ENCODE data around the gene PKD2L1. TPM values are rescaled to one million over a fixed set of nuclear protein-coding genes. Genes with fewer than 3 reads are reported as not detected.

Gene PKD2L1
- total RNA-seq, 1 donor from 2014 or later, result not detected

- Histone ChIP-seq H3K4me1 (ENCODE audit: insufficient read depth, low read length) (peaks cover 35% of the 10 kb centered on the region), H2AFZ (ENCODE audit: low read depth, low read length) (no peak overlapping the region), H3K27me3 (ENCODE audit: insufficient read depth, low read length) (no peaks in the 10 kb centered on the region), H3K36me3 (ENCODE audit: insufficient read depth, low read length) (peaks cover 32% of the 10 kb centered on the region), H3K9me3 (ENCODE audit: insufficient read depth, low read depth, low read length) (no peaks in the 10 kb centered on the region), H3K9ac (ENCODE audit: low read length) (no peak overlapping the region), H3K79me2 (ENCODE audit: insufficient read depth, low read length) (no peaks in the 10 kb centered on the region), H4K20me1 (ENCODE audit: insufficient read depth, low read length) (peaks cover 33% of the 10 kb centered on the region), H3K4me3 (ENCODE audit: insufficient read depth, low read depth, low read length) (no peak overlapping the region), H3K4me2 (ENCODE audit: low read length) (no peak overlapping the region), H3K27ac (ENCODE audit: low read depth, low read length) (no peak overlapping the region)
- Mint-ChIP-seq H3K27me3 (ENCODE audit: low read depth, unreplicated experiment) (no peaks in the 10 kb centered on the region), H3K4me3 (ENCODE audit: unreplicated experiment) (peak overlapping the region; percentile 21), H3K4me1 (ENCODE audit: low read depth, unreplicated experiment) (peaks cover 57% of the 10 kb centered on the region), H3K36me3 (ENCODE audit: low read depth, unreplicated experiment) (peaks cover 19% of the 10 kb centered on the region), H3K27ac (ENCODE audit: unreplicated experiment) (peak overlapping the region; percentile 89), H3K9me3 (ENCODE audit: unreplicated experiment) (no peaks in the 10 kb centered on the region)
- DNase-seq (ENCODE audit: low read depth), result peak; percentile 23
- no peak for TF ChIP-seq EZH2 (IDR thresholded peaks at IDR 0.05; ENCODE audit: insufficient read depth, low read length)
- TF ChIP-seq, protein P1, sequence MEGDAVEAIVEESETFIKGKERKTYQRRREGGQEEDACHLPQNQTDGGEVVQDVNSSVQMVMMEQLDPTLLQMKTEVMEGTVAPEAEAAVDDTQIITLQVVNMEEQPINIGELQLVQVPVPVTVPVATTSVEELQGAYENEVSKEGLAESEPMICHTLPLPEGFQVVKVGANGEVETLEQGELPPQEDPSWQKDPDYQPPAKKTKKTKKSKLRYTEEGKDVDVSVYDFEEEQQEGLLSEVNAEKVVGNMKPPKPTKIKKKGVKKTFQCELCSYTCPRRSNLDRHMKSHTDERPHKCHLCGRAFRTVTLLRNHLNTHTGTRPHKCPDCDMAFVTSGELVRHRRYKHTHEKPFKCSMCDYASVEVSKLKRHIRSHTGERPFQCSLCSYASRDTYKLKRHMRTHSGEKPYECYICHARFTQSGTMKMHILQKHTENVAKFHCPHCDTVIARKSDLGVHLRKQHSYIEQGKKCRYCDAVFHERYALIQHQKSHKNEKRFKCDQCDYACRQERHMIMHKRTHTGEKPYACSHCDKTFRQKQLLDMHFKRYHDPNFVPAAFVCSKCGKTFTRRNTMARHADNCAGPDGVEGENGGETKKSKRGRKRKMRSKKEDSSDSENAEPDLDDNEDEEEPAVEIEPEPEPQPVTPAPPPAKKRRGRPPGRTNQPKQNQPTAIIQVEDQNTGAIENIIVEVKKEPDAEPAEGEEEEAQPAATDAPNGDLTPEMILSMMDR (IDR thresholded peaks at IDR 0.05; ENCODE audit: insufficient read depth, low read depth, low read length), result no peak
- FAIRE-seq, result no peak
These were observed 32.8 kb upstream of the PKD2L1 start for GRCh38 chr10:100362570-100363496.

- no peaks in the 10 kb centered on the region for H3K9me3 Mint-ChIP-seq (ENCODE audit: unreplicated experiment)
- H3K4me1 Mint-ChIP-seq (ENCODE audit: low read depth, unreplicated experiment), result peaks cover 66% of the 10 kb centered on the region
- peaks cover 31% of the 10 kb centered on the region for H3K36me3 Mint-ChIP-seq (ENCODE audit: low read depth, unreplicated experiment)
- Histone ChIP-seq H4K20me1 (ENCODE audit: insufficient read depth, low read length) (peaks cover 59% of the 10 kb centered on the region), H3K79me2 (ENCODE audit: insufficient read depth, low read length) (peaks cover 15% of the 10 kb centered on the region), H3K36me3 (ENCODE audit: insufficient read depth, low read length) (peaks cover 57% of the 10 kb centered on the region), H3K4me3 (ENCODE audit: insufficient read depth, low read depth, low read length) (no peak overlapping the region), H3K9ac (ENCODE audit: low read length) (no peak overlapping the region), H3K27ac (ENCODE audit: low read depth, low read length) (no peak overlapping the region), H3K9me3 (ENCODE audit: insufficient read depth, low read depth, low read length) (no peaks in the 10 kb centered on the region), H3K4me1 (ENCODE audit: insufficient read depth, low read length) (peaks cover 34% of the 10 kb centered on the region), H3K4me2 (ENCODE audit: low read length) (no peak overlapping the region), H2AFZ (ENCODE audit: low read depth, low read length) (no peak overlapping the region), H3K27me3 (ENCODE audit: insufficient read depth, low read length) (no peaks in the 10 kb centered on the region)
- H3K27me3 Mint-ChIP-seq (ENCODE audit: low read depth, unreplicated experiment), result no peaks in the 10 kb centered on the region
- no peak for FAIRE-seq
- no peak overlapping the region for H3K4me3 Mint-ChIP-seq (ENCODE audit: unreplicated experiment)
- no peak for DNase-seq (ENCODE audit: low read depth)
- H3K27ac Mint-ChIP-seq (ENCODE audit: unreplicated experiment), result peak overlapping the region; percentile 30
- TF ChIP-seq, protein P1 (IDR thresholded peaks at IDR 0.05; ENCODE audit: insufficient read depth, low read depth, low read length), result no peak
- no peak for TF ChIP-seq EZH2 (IDR thresholded peaks at IDR 0.05; ENCODE audit: insufficient read depth, low read length)
These were observed 30.2 kb upstream of the PKD2L1 start for GRCh38 chr10:100360234-100360633.

All from astrocyte (in vitro differentiated cells and primary cell).